Ascending aorta (tissue), 2 donors: ENCODE measurements around the gene MBNL2. TPM values are rescaled to one million over a fixed set of nuclear protein-coding genes. Genes with fewer than 3 reads are reported as not detected.

Experiments
- DNase-seq, 2 donors: peaks; one replicate each; pipeline ENCODE4 v3.0.0-alpha.2; 2019; ENCODE audit warnings: low spot score in 2 of 2
- H3K27ac ChIP-seq, 2 donors: fragments of 200-600 bp; sonication (generic); one replicate each; pipeline ENCODE4 v1.5.1; 2016 to 2017; ENCODE audit warnings: mild to moderate bottlenecking in 1 of 2
- H3K27me3 ChIP-seq: fragments of 200-600 bp; sonication (generic); one replicate; pipeline ENCODE4 v1.5.1; 2017
- H3K36me3 ChIP-seq, 2 donors: fragments of 200-600 bp; sonication (generic); one replicate each; pipeline ENCODE4 v1.5.1; 2016
- H3K4me1 ChIP-seq, 2 donors: fragments of 200-600 bp; sonication (generic); one replicate each; pipeline ENCODE4 v1.5.1; 2016 to 2017; ENCODE audit warnings: mild to moderate bottlenecking in 1 of 2
- H3K4me3 ChIP-seq, 2 donors: fragments of 200-600 bp; sonication (generic); one replicate each; pipeline ENCODE4 v1.5.1; 2016 to 2017; ENCODE audit warnings: mild to moderate bottlenecking in 1 of 2
- H3K9me3 ChIP-seq, 2 donors: fragments of 200-600 bp; sonication (generic); one replicate each; pipeline ENCODE4 v1.5.1; 2016
- CTCF ChIP-seq, 3 experiments: fragments of 200-600 bp in 2 of 3; fragments of 450-650 bp in 1 of 3; sonication (generic) in 2 of 3; IDR thresholded peaks; one replicate each; pipeline ENCODE4 v1.5.1; 2016 to 2019; ENCODE audit warnings: antibody characterized with exemption in 3 of 3, mild to moderate bottlenecking in 1 of 3, moderate library complexity in 1 of 3
- intact Hi-C: fragments of 100-400 bp; cut with DNase I; formaldehyde crosslinking; loops from one replicate; pipeline ENCODE4 v1.15.1; 2023
- total RNA-seq: library from RNA; depleted of rRNA; stranded (reverse); fragments of >200 nt; gene quantifications from one replicate; pipeline ENCODE4 v1.1.0, GENCODE V29; 2016

MBNL2 gene
- total RNA-seq, 1 donor from 2014 or later = 38.7 TPM

GRCh38 chr13:97414392-97414791 lies 192.3 kb downstream of the MBNL2 start:
- Histone ChIP-seq H3K27me3 (no peaks in the 10 kb centered on the region), H3K4me1 (no peaks in the 10 kb centered on the region), H3K27ac (no peak overlapping the region), H3K36me3 (no peaks in the 10 kb centered on the region), H3K4me3 (no peak overlapping the region), H3K9me3 (no peaks in the 10 kb centered on the region)
- no peak for TF ChIP-seq CTCF (IDR thresholded peaks at IDR 0.05)
- intact Hi-C loops = no loop called here
- DNase-seq = no peak

- H3K36me3 ChIP-seq = no peaks in the 10 kb centered on the region
- H3K9me3 ChIP-seq = no peaks in the 10 kb centered on the region
- H3K27ac ChIP-seq = no peak overlapping the region
- no peak for DNase-seq
- H3K27me3 ChIP-seq = no peaks in the 10 kb centered on the region
- intact Hi-C loops = no loop called here
- TF ChIP-seq CTCF (IDR thresholded peaks at IDR 0.05) = no peak
- H3K4me3 ChIP-seq = no peak overlapping the region
- H3K4me1 ChIP-seq = no peaks in the 10 kb centered on the region
These were observed 195.6 kb downstream of the MBNL2 start for GRCh38 chr13:97417698-97418097.

GRCh38 chr13:97422118-97423054 lies 200.3 kb downstream of the MBNL2 start:
- DNase-seq = no peak
- H3K9me3 ChIP-seq = no peaks in the 10 kb centered on the region
- H3K4me3 ChIP-seq = no peak overlapping the region
- peaks cover 0 to 7% of the 10 kb centered on the region in 2 donors for H3K4me1 ChIP-seq
- no peaks in the 10 kb centered on the region for H3K36me3 ChIP-seq
- H3K27me3 ChIP-seq = no peaks in the 10 kb centered on the region
- peak overlapping the region in 1 of 2 donors; percentile 1 for H3K27ac ChIP-seq
- intact Hi-C loops = no loop called here
- no peak for TF ChIP-seq CTCF (IDR thresholded peaks at IDR 0.05)

GRCh38 chr13:97423300-97424045 lies 201.3 kb downstream of the MBNL2 start:
- no peaks in the 10 kb centered on the region for H3K9me3 ChIP-seq
- DNase-seq = no peak
- intact Hi-C loops = no loop called here

GRCh38 chr13:97425590-97425989 lies 203.5 kb downstream of the MBNL2 start:
- H3K27me3 ChIP-seq = no peaks in the 10 kb centered on the region
- no peak overlapping the region for H3K27ac ChIP-seq
- no peaks in the 10 kb centered on the region for H3K9me3 ChIP-seq
- no peak for DNase-seq
- no peaks in the 10 kb centered on the region for H3K36me3 ChIP-seq
- H3K4me1 ChIP-seq = peaks cover 0 to 7% of the 10 kb centered on the region in 2 donors
- intact Hi-C loops = no loop called here
- no peak overlapping the region for H3K4me3 ChIP-seq
- TF ChIP-seq CTCF (IDR thresholded peaks at IDR 0.05) = no peak

More at GRCh38 chr13:97423300-97424045, 201.3 kb downstream of the MBNL2 start:
- Histone ChIP-seq H3K27me3 (no peaks in the 10 kb centered on the region), H3K36me3 (no peaks in the 10 kb centered on the region), H3K27ac (peak overlapping the region in 1 of 2 donors; percentile 37), H3K4me3 (no peak overlapping the region), H3K4me1 (peaks cover 0 to 7% of the 10 kb centered on the region in 2 donors)
- TF ChIP-seq CTCF (IDR thresholded peaks at IDR 0.05) = no peak
